Measurements from ENCODE around the gene ACAP2.

DNA sequence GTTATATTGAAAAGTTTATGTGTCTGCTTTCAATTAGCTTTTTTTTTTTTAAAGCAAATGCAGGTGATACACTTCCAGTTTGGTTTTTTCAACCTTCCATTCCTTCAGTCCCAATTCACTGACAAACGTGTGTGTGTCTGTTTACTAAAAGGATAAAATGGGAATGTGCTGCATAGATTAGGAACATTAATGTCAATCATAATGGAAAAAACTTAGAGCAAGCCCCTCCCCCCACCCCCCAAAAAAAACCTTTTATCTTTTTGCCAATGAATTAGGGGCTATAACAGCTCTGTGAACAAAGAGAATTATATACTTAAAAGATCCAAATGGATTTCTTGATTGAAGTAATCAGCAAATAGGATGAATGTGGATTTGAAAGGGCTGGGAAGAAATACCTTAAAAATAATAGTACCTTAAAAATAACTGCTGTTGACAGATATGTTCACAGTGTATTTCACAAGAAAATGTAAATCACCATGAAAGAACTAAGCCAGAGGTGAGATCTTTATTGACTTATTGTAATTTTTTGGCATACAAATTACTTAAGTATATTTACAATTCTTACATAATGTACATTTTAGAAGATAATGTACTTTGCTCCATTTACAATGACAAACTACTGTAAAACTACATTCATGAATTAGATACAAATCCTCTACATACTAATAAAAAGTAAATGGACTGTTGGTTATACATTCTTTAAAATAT lies 168.4 kb downstream of the ACAP2 start:
- TF ChIP-seq, protein P1, sequence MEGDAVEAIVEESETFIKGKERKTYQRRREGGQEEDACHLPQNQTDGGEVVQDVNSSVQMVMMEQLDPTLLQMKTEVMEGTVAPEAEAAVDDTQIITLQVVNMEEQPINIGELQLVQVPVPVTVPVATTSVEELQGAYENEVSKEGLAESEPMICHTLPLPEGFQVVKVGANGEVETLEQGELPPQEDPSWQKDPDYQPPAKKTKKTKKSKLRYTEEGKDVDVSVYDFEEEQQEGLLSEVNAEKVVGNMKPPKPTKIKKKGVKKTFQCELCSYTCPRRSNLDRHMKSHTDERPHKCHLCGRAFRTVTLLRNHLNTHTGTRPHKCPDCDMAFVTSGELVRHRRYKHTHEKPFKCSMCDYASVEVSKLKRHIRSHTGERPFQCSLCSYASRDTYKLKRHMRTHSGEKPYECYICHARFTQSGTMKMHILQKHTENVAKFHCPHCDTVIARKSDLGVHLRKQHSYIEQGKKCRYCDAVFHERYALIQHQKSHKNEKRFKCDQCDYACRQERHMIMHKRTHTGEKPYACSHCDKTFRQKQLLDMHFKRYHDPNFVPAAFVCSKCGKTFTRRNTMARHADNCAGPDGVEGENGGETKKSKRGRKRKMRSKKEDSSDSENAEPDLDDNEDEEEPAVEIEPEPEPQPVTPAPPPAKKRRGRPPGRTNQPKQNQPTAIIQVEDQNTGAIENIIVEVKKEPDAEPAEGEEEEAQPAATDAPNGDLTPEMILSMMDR (IDR thresholded peaks at IDR 0.05): no peak
- TF ChIP-seq POLR2A (IDR thresholded peaks at IDR 0.05): no peak
